Measurements from ENCODE around the gene KLC1. TPM values are rescaled to one million over a fixed set of nuclear protein-coding genes. Genes with fewer than 3 reads are reported as not detected.

Gene KLC1
- total and polyA plus RNA-seq, 2 of the 13 experiments (the other 11 are each of a cell fraction or from before 2014, with no cell fraction given) = 53.2 to 63.5 TPM

GRCh38 chr14:103715052-103716000, 86.3 kb downstream of the KLC1 start, which contains the start of the genes XRCC3 and ZFYVE21:
TSS of gene XRCC3 (minus strand) at chr14:103715451. CDS start at chr14:103711087, 4,364 bp downstream.
TSS of gene ZFYVE21 (plus strand) at chr14:103715810. CDS start at chr14:103715842, 32 bp downstream.
- Histone ChIP-seq H3K27me3 (ENCODE audit: control insufficient read depth in 1 of 2, insufficient read depth in 2 of 2, low read length in 2 of 2) (no peaks in the 10 kb centered on the region), H2AFZ (ENCODE audit: low read length) (no peak within 1 kb of the TSS), H3K4me2 (ENCODE audit: low read depth, low read length) (peak within 1 kb of the TSS; percentile 77), H3K36me3 (replicated peaks in 1 of 2; ENCODE audit: control insufficient read depth in 1 of 2, insufficient read depth in 2 of 2, low read length in 2 of 2) (0 out of 5 replicates have a peak, but pooled peaks cover 0 to 7% of the 10 kb centered on the region in 2 experiments), H3K4me3 (replicated peaks in 1 of 3; ENCODE audit: insufficient read depth in 1 of 3, low read depth in 2 of 3, low read length in 3 of 3) (peak within 1 kb of the TSS; percentile 73 to 94 (median 78)), H3K9ac (ENCODE audit: insufficient read depth, low read depth, low read length) (peak within 1 kb of the TSS; percentile 84), H3K27ac (ENCODE audit: extremely low read length, insufficient read depth, low read length) (peak within 1 kb of the TSS; percentile 81), H3K4me1 (ENCODE audit: insufficient read depth, low read length) (peaks cover 36% of the 10 kb centered on the region), H3K79me2 (ENCODE audit: insufficient read depth, low read length) (peaks cover 48% of the 10 kb centered on the region), H3K9me3 (ENCODE audit: low read length) (no peaks in the 10 kb centered on the region), H4K20me1 (ENCODE audit: insufficient read depth, low read length) (no peaks in the 10 kb centered on the region; the same call in 1 of the 2 replicates)
- POLR2A ChIA-PET = interaction anchor here (0.9 to 1.7 kb wide), 4 partner anchors 17 to 165 kb away, joined by 3 to 7 read pairs (median 4); no protein-coding TSS in a partner anchor
- intact Hi-C loops (cut with micrococcal nuclease; ENCODE audit: unreplicated experiment) (no loop called here), in situ Hi-C loops (cut with HindIII; ENCODE audit: extremely low pct_ligation_motif_present, low pct_unique_long_range_greater_than_20kb) (no loop called here)
- peak; percentile 96 for FAIRE-seq
- peak; percentile 93 for ATAC-seq
- DNase-seq (ENCODE audit: low spot score) = peak; percentile 98
- no TSS peak for BruUV-seq (replicated peaks)
- CTCF ChIA-PET (ENCODE audit: low intra/inter-chr PET ratio, low total read pairs) = no interaction called here
- WGBS (ENCODE audit: low lambda C conversion rate) = 0% methylated on average over 17 of the region's 121 CpGs
- TF ChIP-seq KAT8 (CRISPR knock-in tag; IDR thresholded peaks at IDR 0.05) (0 out of 2 replicates have a peak, but pooled peaks have one; percentile 55), PHF20 (CRISPR knock-in tag; IDR thresholded peaks at IDR 0.05) (peak; percentile 51; the same call in 1 of the 2 replicates), MBNL3 (CRISPR knock-in tag; conservative IDR thresholded peaks at IDR 0.05) (no peak), SMAD1 (CRISPR knock-in tag; IDR thresholded peaks at IDR 0.05; ENCODE audit: borderline replicate concordance, low read depth) (peak; percentile 51; the same call in 1 of the 2 replicates), TFE3 (CRISPR knock-in tag; IDR thresholded peaks at IDR 0.05) (no peak), ZNF142 (CRISPR knock-in tag; IDR thresholded peaks at IDR 0.05) (no peak), ZNF33B (CRISPR knock-in tag; IDR thresholded peaks at IDR 0.05) (0 out of 2 replicates have a peak, but pooled peaks have one; percentile 64), ZFP36L1 (CRISPR knock-in tag; IDR thresholded peaks at IDR 0.05) (0 out of 2 replicates have a peak, but pooled peaks have one; percentile 27), NFAT5 (CRISPR knock-in tag; IDR thresholded peaks at IDR 0.05) (peak; percentile 49; the same call in 1 of the 2 replicates)

All from HepG2 (cell line).